SH-SY5Y (cell line): Measurements from ENCODE around the gene ERMP1.

ENCODE experiments used
- GATA2 ChIP-seq: IDR thresholded peaks from 2 replicates; pipeline ENCODE4 v1.6.1; 2011; ENCODE audit warnings: mild to moderate bottlenecking, low read depth, low read length
- GATA3 ChIP-seq: IDR thresholded peaks from 2 replicates; pipeline ENCODE4 v1.6.1; 2011; ENCODE audit warnings: low read depth, mild to moderate bottlenecking, low read length, moderate library complexity

ERMP1 gene

GRCh38 chr9:5784526-5785315 is 48.2 kb downstream of the ERMP1 start:
- TF ChIP-seq GATA2 (no peak), GATA3 (no peak)

GRCh38 chr9:5783982-5784381 is 48.9 kb downstream of the ERMP1 start:
- TF ChIP-seq GATA3 = no peak
- no peak for TF ChIP-seq GATA2

GRCh38 chr9:5778805-5779204 is 54.1 kb downstream of the ERMP1 start:
- no peak for TF ChIP-seq GATA2
- TF ChIP-seq GATA3 = no peak

DNA sequence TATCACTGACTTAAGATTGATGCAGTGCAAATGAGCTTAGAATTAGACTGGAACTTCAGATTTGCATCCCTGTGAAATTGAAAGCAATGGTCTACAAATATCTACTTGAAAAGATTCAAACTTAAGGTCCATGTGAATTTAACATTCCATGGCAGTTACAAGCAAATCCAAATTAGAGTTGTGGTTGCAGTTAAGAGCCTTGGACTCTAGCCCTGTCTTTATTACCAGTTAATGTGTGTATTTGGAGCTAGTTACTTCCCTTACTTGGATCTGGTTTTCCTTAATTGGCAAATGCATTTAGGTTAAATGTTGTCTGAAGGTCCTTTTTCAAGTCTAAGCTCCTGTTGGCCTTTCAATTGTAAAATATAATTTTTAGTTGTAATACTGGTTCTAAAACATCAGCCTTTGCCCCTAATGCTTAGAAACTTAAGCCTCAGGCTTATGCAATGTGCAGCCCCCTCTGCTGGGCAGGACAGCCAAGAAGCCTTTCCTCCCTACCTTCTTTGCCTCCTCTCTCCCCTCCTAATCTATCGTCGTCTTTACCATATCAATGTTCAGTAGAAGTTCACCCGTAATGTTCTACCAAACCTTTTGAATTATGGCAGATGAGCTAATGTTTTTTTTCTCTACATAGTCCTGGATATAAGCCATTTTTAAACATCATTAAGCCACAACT is 59.5 kb downstream of the ERMP1 start:
- TF ChIP-seq GATA2 (no peak), GATA3 (no peak)

DNA sequence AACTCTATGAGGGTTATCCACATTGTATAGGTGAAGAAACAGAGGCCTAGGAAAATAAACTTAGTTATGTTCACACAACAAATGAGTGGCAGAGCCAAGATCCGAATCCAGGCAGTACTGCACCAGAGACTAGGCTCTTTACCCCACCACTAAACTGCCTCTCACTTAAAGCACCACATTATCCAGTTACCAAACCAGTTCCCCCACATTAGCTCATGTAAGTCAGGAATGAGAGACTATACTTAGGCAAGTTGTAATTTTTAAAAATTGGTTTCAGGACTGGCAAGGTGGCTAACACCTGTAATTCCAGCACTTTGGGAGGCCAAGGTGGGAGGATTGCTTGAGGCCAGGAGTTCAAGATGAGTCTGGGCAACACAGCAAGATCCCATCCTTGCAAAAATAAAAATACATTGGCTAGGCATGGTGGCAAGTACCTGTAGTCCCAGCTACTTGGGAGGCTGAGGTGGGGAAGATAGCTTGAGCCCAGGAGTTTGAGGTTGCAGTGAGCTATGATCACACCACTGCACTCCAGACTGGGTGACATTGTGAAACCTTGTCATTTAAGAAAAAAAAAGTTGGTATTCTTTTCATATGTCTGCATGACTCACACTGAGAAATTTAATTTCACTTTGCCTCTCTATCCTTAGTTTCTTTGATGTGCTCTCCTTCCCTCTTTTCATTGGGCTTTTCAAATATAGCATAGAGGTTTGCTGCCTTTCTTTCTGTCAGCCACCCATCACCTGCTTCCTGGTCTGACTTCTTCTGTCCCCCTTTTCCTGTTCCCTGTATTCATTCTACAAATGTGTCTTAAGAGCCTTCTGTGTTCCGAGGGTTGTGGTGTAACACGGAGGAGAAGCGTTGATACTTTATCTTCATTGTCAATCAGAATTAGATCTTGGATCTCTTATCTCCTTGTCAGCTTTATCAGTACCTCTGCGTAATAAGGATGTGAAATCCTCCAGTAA is 64.7 kb downstream of the ERMP1 start:
- TF ChIP-seq GATA3 (no peak), GATA2 (no peak)

- no peak for TF ChIP-seq GATA2
- TF ChIP-seq GATA3 = no peak
Measured at GRCh38 chr9:5764130-5764868, 68.6 kb downstream of the ERMP1 start.

- TF ChIP-seq GATA3 (no peak), GATA2 (no peak)
Measured at GRCh38 chr9:5762421-5762820, 70.5 kb downstream of the ERMP1 start.

GRCh38 chr9:5760338-5760737 is 72.6 kb downstream of the ERMP1 start:
- no peak for TF ChIP-seq GATA2
- TF ChIP-seq GATA3 = no peak

- TF ChIP-seq GATA2 = no peak
- TF ChIP-seq GATA3 = no peak
Measured at GRCh38 chr9:5756633-5757032, 76.3 kb downstream of the ERMP1 start.

DNA sequence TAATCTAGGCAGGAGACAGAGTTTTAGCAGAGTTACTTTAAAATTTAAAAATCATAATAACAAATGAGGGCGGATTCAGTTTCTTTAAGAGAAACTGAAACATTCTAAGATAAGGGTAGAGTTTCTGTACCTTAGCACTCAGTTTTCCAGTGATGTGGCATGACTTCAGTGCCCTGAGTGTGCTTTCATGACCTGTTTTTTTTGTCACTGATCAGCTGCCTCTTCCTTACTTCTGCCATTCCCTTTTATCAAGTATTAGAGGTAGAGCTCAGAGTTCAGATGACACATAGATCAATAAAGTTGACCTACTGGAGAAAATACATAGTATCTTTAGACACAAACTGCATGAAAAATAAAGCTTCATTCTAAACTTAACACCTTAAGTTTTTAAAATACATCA is 82.3 kb downstream of the ERMP1 start:
- no peak for TF ChIP-seq GATA3
- no peak for TF ChIP-seq GATA2

DNA sequence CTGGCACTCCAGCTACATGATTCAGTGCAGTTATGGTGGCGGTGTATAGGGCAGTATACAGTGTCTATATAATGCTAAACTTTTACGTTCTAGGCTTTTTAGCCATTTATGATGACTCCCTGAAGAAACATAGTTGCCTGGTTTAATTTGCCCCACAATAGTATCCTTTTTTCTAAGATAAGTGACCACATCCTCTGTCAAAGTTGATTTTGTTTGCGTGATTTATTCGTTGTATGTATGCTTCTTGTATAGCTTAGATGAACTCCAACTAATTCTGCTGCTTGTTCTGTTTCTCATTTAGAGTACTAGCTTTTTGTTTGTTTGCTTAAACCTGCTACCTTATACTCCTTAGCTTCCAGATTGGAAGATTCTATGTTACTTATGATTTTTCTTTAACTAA is 83.6 kb downstream of the ERMP1 start:
- TF ChIP-seq GATA3 (no peak), GATA2 (no peak)

- TF ChIP-seq GATA3 (no peak), GATA2 (no peak)
Measured at GRCh38 chr9:5748438-5748837, 84.5 kb downstream of the ERMP1 start.

- TF ChIP-seq GATA2 = no peak
- TF ChIP-seq GATA3 = no peak
Measured at GRCh38 chr9:5743109-5743508, 89.8 kb downstream of the ERMP1 start.

DNA sequence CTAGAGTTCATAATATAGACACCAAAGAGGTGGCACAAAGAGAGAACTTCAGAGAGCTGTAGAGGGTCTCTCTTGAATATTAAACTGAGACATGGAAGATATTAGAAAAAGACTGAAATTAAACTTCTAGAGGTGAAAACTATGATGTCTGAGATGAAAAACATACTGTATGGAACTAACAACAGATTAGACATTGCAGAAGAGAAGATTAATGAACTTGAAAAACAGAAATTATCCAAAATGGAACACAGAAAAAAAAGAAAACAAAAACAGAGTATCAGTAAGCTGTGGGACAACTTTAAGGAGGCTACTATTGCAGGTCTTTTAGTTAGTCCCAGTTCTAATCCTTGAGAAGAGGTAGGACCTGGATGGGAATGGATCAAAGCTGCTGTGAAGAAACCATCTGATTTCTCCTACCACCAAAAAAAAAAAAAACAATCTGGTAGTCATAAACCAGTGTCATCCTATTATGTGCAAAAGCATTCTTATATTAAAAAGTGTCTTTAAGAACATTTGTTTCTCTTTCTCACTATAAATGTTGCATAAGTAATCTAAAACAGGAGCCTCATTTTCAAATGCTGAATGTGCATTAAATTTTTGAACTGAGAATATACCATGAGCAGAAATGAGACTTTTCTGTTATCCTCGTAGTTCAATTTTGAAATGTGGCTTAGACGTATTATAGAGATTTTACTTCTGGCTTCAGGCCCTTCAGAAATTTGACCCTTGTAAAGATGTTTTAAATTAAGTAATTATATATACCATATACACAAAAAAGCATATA is 96.2 kb downstream of the ERMP1 start:
- no peak for TF ChIP-seq GATA2
- no peak for TF ChIP-seq GATA3
